Measurements from ENCODE around the gene SLC7A10. TPM values are rescaled to one million over a fixed set of nuclear protein-coding genes. Genes with fewer than 3 reads are reported as not detected.

Gene SLC7A10
- not detected in 2 replicates for total RNA-seq

- DNase-seq (ENCODE audit: low read depth, low spot score): no peak
Measured at GRCh38 chr19:33225458-33225926, at the start of gene SLC7A10. TSS of gene SLC7A10 (minus strand) at chr19:33225850. CDS start at chr19:33225703, 147 bp downstream.

GRCh38 chr19:33274663-33275558, 49.3 kb upstream of the SLC7A10 start:
- DNase-seq (ENCODE audit: low read depth, low spot score): no peak

- DNase-seq (ENCODE audit: low read depth, low spot score): no peak
Measured at GRCh38 chr19:33273881-33274662, 48.4 kb upstream of the SLC7A10 start.

- no peak for DNase-seq (ENCODE audit: low read depth, low spot score)
Measured at GRCh38 chr19:33273065-33273736, 47.6 kb upstream of the SLC7A10 start.

GRCh38 chr19:33271246-33272021, 45.8 kb upstream of the SLC7A10 start:
- DNase-seq (ENCODE audit: low read depth, low spot score): no peak

GRCh38 chr19:33270769-33271168, 45.1 kb upstream of the SLC7A10 start:
- no peak for DNase-seq (ENCODE audit: low read depth, low spot score)

GRCh38 chr19:33269016-33269415, 43.4 kb upstream of the SLC7A10 start:
- no peak for DNase-seq (ENCODE audit: low read depth, low spot score)

- no peak for DNase-seq (ENCODE audit: low read depth, low spot score)
Measured at GRCh38 chr19:33268162-33268991, 42.7 kb upstream of the SLC7A10 start.

GRCh38 chr19:33267706-33268105, 42.1 kb upstream of the SLC7A10 start:
- DNase-seq (ENCODE audit: low read depth, low spot score): no peak

GRCh38 chr19:33266974-33267484, 41.4 kb upstream of the SLC7A10 start:
- no peak for DNase-seq (ENCODE audit: low read depth, low spot score)

GRCh38 chr19:33264881-33265445, 39.3 kb upstream of the SLC7A10 start:
- DNase-seq (ENCODE audit: low read depth, low spot score): no peak

- no peak for DNase-seq (ENCODE audit: low read depth, low spot score)
Measured at GRCh38 chr19:33263325-33264023, 37.8 kb upstream of the SLC7A10 start.

GRCh38 chr19:33261511-33262189, 36.0 kb upstream of the SLC7A10 start:
- DNase-seq (ENCODE audit: low read depth, low spot score): no peak

GRCh38 chr19:33260628-33261418, 35.2 kb upstream of the SLC7A10 start:
- no peak for DNase-seq (ENCODE audit: low read depth, low spot score)

- no peak for DNase-seq (ENCODE audit: low read depth, low spot score)
Measured at GRCh38 chr19:33259539-33259938, 33.9 kb upstream of the SLC7A10 start.

- DNase-seq (ENCODE audit: low read depth, low spot score): no peak
Measured at GRCh38 chr19:33257828-33258227, 32.2 kb upstream of the SLC7A10 start.

GRCh38 chr19:33256261-33256660, 30.6 kb upstream of the SLC7A10 start:
- no peak for DNase-seq (ENCODE audit: low read depth, low spot score)

Data from pulmonary artery endothelial cell (primary cell).